ENCODE results near the gene HK3. TPM values are rescaled to one million over a fixed set of nuclear protein-coding genes. Genes with fewer than 3 reads are reported as not detected.

HK3 gene
- total RNA-seq, 1 donor from 2014 or later: 4.4 TPM

- Histone ChIP-seq H3K27me3 (no peaks in the 10 kb centered on the region), H3K4me3 (no peak overlapping the region), H3K4me1 (no peaks in the 10 kb centered on the region), H3K9me3 (no peaks in the 10 kb centered on the region), H3K27ac (no peak overlapping the region), H3K36me3 (no peaks in the 10 kb centered on the region)
- intact Hi-C loops (cut with DNase I): no loop called here
- no peak for DNase-seq (ENCODE audit: low spot score in 2 of 2)
- TF ChIP-seq, protein P1, sequence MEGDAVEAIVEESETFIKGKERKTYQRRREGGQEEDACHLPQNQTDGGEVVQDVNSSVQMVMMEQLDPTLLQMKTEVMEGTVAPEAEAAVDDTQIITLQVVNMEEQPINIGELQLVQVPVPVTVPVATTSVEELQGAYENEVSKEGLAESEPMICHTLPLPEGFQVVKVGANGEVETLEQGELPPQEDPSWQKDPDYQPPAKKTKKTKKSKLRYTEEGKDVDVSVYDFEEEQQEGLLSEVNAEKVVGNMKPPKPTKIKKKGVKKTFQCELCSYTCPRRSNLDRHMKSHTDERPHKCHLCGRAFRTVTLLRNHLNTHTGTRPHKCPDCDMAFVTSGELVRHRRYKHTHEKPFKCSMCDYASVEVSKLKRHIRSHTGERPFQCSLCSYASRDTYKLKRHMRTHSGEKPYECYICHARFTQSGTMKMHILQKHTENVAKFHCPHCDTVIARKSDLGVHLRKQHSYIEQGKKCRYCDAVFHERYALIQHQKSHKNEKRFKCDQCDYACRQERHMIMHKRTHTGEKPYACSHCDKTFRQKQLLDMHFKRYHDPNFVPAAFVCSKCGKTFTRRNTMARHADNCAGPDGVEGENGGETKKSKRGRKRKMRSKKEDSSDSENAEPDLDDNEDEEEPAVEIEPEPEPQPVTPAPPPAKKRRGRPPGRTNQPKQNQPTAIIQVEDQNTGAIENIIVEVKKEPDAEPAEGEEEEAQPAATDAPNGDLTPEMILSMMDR (IDR thresholded peaks at IDR 0.05): no peak
Observed at GRCh38 chr5:176865964-176866363, 33.2 kb downstream of the HK3 start.

- DNase-seq (ENCODE audit: low spot score in 2 of 2): no peak
- Histone ChIP-seq H3K4me1 (no peaks in the 10 kb centered on the region), H3K27ac (no peak overlapping the region), H3K4me3 (no peak overlapping the region), H3K27me3 (no peaks in the 10 kb centered on the region), H3K36me3 (no peaks in the 10 kb centered on the region), H3K9me3 (no peaks in the 10 kb centered on the region)
- intact Hi-C loops (cut with DNase I): no loop called here
- TF ChIP-seq, protein P1 (IDR thresholded peaks at IDR 0.05): no peak
Observed at GRCh38 chr5:176864755-176865154, 34.4 kb downstream of the HK3 start.

GRCh38 chr5:176863765-176864098 is 35.4 kb downstream of the HK3 start:
- intact Hi-C loops (cut with DNase I): no loop called here
- DNase-seq (ENCODE audit: low spot score in 2 of 2): no peak
- TF ChIP-seq, protein P1 (IDR thresholded peaks at IDR 0.05): no peak
- H3K4me1 ChIP-seq: no peaks in the 10 kb centered on the region
- no peaks in the 10 kb centered on the region for H3K27me3 ChIP-seq
- H3K27ac ChIP-seq: no peak overlapping the region
- no peaks in the 10 kb centered on the region for H3K36me3 ChIP-seq
- no peak overlapping the region for H3K4me3 ChIP-seq
- no peaks in the 10 kb centered on the region for H3K9me3 ChIP-seq

DNA sequence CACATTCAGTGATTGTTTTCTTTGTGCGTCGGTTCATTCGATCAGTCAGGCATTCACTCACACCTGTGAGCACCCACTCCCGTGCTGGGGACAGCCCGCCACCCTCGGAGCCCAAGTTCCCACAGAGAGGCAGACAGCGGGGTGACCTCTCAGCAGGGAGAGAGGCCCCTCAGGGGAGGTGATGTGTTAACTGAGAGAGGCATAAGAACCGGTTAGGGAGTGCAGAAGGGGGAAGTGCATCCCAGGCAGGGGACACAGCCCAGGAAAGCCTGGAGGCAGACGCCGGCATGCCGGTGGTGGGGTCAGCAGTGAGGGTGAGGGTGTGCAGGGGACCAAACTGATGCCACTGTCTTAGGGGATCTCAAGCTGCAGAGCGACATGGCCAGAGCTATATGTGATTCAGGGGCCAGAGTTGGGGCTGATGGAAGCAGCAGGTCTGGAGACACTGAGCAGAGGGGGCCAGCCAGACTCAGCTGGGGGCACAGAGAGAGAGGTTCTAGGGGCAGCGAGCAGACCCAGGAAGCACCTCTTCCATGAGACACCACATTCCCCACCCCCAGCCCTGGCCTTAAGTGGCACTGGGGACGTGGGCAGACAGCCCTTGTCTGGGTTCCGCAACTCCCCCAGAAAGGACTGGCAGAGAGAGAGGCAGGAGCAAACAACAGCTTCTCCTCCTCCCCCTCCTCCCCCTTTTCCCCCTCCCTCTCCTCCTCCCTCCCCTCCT is 35.9 kb downstream of the HK3 start:
- Histone ChIP-seq H3K4me1 (no peaks in the 10 kb centered on the region), H3K27me3 (no peaks in the 10 kb centered on the region), H3K27ac (no peak overlapping the region), H3K9me3 (no peaks in the 10 kb centered on the region), H3K36me3 (no peaks in the 10 kb centered on the region), H3K4me3 (no peak overlapping the region)
- no peak for DNase-seq (ENCODE audit: low spot score in 2 of 2)
- TF ChIP-seq, protein P1 (IDR thresholded peaks at IDR 0.05): no peak
- intact Hi-C loops (cut with DNase I): no loop called here

DNA sequence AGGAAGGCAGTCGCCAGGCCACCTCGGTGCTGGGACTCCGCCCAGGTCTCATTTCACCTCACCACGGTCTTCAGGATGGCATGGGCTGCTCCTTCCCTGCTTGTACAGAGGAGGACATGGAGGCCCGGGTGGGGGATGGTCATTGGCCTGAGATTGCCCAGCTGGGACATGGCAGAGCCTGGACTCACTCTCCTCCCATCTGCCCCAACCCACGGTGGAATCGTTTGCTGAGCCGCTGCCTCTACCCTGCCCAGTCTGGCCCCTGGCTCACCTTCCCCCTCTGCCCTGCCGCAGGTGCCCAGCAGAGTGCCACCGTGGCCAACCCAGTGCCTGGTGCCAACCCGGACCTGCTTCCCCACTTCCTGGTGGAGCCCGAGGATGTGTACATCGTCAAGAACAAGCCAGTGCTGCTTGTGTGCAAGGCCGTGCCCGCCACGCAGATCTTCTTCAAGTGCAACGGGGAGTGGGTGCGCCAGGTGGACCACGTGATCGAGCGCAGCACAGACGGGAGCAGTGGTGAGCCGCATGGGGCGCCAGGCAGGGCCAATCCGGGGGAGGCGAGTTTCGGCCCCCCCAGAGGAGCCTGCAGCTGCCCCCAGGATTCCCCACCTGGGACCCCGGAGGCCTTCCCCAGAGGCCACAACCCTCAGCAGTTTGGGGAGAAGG is 36.7 kb downstream of the HK3 start:
- Histone ChIP-seq H3K27ac (no peak overlapping the region), H3K4me3 (no peak overlapping the region), H3K4me1 (no peaks in the 10 kb centered on the region), H3K9me3 (no peaks in the 10 kb centered on the region), H3K36me3 (no peaks in the 10 kb centered on the region), H3K27me3 (no peaks in the 10 kb centered on the region)
- intact Hi-C loops (cut with DNase I): no loop called here
- no peak for DNase-seq (ENCODE audit: low spot score in 2 of 2)
- TF ChIP-seq, protein P1 (IDR thresholded peaks at IDR 0.05): no peak
